ENCODE results near the gene HIPK4.

Gene HIPK4

GRCh38 chr19:40341601-40342482 lies 48.1 kb downstream of the HIPK4 start:
- no peak overlapping the region for H3K4me3 ChIP-seq (ENCODE audit: low read depth, low read length)
- DNase-seq (ENCODE audit: low read depth): no peak
- TF ChIP-seq MAX (IDR thresholded peaks at IDR 0.05; ENCODE audit: low read depth, low read length): no peak
- no peak for TF ChIP-seq MYC (IDR thresholded peaks at IDR 0.05; ENCODE audit: low read depth, low read length)

DNA sequence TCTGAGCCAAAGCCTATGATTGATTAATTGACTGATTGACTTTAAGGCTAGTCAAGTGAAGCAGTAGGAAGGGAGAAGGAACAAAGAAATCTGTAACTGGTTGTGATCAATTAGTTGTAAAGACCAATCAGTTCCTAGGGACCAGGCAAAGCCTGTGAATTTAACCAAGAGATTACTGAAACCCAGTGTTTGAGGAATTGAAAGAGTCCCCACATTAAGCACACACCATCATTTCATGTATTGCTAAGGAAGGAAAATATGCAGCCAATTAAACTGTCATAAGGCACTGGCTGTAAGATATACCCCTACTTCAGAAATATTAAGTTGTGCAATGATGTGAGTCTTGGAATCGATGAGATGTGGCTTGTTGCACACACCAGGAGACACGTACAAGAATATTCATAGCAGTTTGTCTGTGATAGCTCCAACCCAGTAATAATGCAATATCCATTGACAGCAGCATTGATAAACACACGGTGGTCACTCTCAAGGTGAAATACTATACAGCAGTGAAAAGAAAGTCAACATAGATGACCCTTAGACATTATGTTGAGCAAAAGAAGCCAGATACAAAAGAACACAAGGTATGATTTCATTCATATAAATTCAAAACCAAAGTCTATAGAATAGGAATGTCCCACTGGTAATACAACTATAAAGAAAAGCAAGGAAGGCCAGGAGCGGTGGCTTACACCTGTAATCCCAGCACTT lies 50.8 kb downstream of the HIPK4 start:
- TF ChIP-seq MAX (IDR thresholded peaks at IDR 0.05; ENCODE audit: low read depth, low read length) (no peak), MYC (IDR thresholded peaks at IDR 0.05; ENCODE audit: low read depth, low read length) (no peak)
- TF ChIP-seq, protein P1, sequence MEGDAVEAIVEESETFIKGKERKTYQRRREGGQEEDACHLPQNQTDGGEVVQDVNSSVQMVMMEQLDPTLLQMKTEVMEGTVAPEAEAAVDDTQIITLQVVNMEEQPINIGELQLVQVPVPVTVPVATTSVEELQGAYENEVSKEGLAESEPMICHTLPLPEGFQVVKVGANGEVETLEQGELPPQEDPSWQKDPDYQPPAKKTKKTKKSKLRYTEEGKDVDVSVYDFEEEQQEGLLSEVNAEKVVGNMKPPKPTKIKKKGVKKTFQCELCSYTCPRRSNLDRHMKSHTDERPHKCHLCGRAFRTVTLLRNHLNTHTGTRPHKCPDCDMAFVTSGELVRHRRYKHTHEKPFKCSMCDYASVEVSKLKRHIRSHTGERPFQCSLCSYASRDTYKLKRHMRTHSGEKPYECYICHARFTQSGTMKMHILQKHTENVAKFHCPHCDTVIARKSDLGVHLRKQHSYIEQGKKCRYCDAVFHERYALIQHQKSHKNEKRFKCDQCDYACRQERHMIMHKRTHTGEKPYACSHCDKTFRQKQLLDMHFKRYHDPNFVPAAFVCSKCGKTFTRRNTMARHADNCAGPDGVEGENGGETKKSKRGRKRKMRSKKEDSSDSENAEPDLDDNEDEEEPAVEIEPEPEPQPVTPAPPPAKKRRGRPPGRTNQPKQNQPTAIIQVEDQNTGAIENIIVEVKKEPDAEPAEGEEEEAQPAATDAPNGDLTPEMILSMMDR (IDR thresholded peaks at IDR 0.05; ENCODE audit: low read depth, low read length): no peak
- no peak overlapping the region for H3K4me3 ChIP-seq (ENCODE audit: low read depth, low read length)
- DNase-seq (ENCODE audit: low read depth): no peak

GRCh38 chr19:40337594-40337993 lies 52.4 kb downstream of the HIPK4 start:
- TF ChIP-seq, protein P1 (IDR thresholded peaks at IDR 0.05; ENCODE audit: low read depth, low read length): no peak
- TF ChIP-seq POLR2A (IDR thresholded peaks at IDR 0.05; ENCODE audit: extremely low read depth, insufficient read length) (no peak), MYC (IDR thresholded peaks at IDR 0.05; ENCODE audit: low read depth, low read length) (no peak), MAX (IDR thresholded peaks at IDR 0.05; ENCODE audit: low read depth, low read length) (no peak)
- DNase-seq (ENCODE audit: low read depth): no peak
- H3K4me3 ChIP-seq (ENCODE audit: low read depth, low read length): no peak overlapping the region

GRCh38 chr19:40337107-40337506 lies 52.9 kb downstream of the HIPK4 start:
- H3K4me3 ChIP-seq (ENCODE audit: low read depth, low read length): no peak overlapping the region
- TF ChIP-seq, protein P1 (IDR thresholded peaks at IDR 0.05; ENCODE audit: low read depth, low read length): no peak
- no peak for TF ChIP-seq MAX (IDR thresholded peaks at IDR 0.05; ENCODE audit: low read depth, low read length)
- TF ChIP-seq POLR2A (IDR thresholded peaks at IDR 0.05; ENCODE audit: extremely low read depth, insufficient read length): no peak
- TF ChIP-seq MYC (IDR thresholded peaks at IDR 0.05; ENCODE audit: low read depth, low read length): no peak
- DNase-seq (ENCODE audit: low read depth): no peak

DNA sequence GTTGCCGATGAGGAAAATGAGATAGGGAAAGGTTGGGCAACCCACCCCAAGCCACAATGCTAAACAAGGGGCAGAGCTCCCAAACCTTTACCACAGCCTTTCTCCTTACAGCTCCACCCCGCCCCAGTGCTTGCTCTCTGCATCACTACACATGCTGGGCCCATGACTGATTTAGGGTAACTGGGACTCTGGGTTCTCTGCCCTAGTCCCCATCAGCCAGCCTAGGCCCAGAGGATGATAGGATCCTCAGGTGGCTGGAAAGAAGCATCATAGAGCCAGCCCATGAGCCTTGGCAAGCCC lies 53.4 kb downstream of the HIPK4 start:
- TF ChIP-seq MAX (IDR thresholded peaks at IDR 0.05; ENCODE audit: low read depth, low read length) (no peak), POLR2A (IDR thresholded peaks at IDR 0.05; ENCODE audit: extremely low read depth, insufficient read length) (no peak), MYC (IDR thresholded peaks at IDR 0.05; ENCODE audit: low read depth, low read length) (no peak)
- TF ChIP-seq, protein P1 (IDR thresholded peaks at IDR 0.05; ENCODE audit: low read depth, low read length): no peak
- no peak overlapping the region for H3K4me3 ChIP-seq (ENCODE audit: low read depth, low read length)
- no peak for DNase-seq (ENCODE audit: low read depth)
